Measurements from ENCODE around the gene CHCHD6.

CHCHD6 gene

DNA sequence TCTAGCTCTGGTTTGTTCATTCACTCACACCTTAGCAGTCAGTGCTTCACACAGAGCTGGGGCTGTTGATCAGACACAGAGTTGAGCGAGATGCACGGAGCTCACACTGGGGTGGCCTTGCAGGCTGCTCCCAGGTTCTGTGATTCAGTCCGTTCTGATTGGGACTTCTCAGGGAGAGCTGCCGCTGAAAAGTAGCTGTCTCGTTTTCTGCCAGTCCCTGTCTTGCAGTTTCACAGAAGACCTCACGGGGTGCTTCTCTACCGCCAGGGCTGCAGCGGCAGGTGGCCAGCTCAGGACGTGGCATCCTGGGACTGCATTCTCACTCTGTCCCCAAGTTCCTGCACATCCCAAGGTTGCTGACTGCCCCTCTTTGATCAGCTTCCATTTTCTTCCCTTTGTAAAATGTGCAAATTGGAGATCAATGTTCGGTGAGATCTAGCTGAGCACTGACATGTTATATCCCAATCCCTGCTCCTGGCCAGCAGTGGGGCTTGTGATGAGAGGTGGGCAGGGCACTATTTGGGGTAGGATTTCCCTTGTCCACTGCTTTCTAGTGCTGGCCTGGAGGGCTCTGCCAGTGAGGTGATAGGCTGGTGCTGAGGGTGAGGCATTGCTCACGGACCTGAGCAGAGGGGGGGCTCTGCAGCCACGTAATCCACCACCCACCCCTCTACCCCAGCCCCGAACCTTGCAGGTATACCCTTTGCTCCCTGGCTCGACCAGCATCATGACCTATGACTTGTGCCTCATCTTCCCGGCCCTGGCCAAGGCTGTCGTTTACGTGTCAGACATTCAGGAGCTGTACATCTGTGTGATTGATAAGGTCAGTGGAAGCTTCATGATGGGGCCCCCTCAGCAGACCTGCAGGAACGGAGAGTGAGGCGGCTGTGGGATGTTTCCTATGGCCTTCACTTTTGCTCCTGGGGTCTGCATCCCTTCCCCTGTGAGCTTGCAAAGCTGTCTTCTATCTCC, 43.8 kb upstream of the CHCHD6 start:
- TF ChIP-seq, protein P1, sequence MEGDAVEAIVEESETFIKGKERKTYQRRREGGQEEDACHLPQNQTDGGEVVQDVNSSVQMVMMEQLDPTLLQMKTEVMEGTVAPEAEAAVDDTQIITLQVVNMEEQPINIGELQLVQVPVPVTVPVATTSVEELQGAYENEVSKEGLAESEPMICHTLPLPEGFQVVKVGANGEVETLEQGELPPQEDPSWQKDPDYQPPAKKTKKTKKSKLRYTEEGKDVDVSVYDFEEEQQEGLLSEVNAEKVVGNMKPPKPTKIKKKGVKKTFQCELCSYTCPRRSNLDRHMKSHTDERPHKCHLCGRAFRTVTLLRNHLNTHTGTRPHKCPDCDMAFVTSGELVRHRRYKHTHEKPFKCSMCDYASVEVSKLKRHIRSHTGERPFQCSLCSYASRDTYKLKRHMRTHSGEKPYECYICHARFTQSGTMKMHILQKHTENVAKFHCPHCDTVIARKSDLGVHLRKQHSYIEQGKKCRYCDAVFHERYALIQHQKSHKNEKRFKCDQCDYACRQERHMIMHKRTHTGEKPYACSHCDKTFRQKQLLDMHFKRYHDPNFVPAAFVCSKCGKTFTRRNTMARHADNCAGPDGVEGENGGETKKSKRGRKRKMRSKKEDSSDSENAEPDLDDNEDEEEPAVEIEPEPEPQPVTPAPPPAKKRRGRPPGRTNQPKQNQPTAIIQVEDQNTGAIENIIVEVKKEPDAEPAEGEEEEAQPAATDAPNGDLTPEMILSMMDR (IDR thresholded peaks at IDR 0.05; ENCODE audit: low read length, missing control alignments) = peak; percentile 34
- DNase-seq (ENCODE audit: low read depth) = no peak
- H3K4me3 ChIP-seq (replicated peaks; ENCODE audit: low read depth, low read length) = no peak overlapping the region

DNA sequence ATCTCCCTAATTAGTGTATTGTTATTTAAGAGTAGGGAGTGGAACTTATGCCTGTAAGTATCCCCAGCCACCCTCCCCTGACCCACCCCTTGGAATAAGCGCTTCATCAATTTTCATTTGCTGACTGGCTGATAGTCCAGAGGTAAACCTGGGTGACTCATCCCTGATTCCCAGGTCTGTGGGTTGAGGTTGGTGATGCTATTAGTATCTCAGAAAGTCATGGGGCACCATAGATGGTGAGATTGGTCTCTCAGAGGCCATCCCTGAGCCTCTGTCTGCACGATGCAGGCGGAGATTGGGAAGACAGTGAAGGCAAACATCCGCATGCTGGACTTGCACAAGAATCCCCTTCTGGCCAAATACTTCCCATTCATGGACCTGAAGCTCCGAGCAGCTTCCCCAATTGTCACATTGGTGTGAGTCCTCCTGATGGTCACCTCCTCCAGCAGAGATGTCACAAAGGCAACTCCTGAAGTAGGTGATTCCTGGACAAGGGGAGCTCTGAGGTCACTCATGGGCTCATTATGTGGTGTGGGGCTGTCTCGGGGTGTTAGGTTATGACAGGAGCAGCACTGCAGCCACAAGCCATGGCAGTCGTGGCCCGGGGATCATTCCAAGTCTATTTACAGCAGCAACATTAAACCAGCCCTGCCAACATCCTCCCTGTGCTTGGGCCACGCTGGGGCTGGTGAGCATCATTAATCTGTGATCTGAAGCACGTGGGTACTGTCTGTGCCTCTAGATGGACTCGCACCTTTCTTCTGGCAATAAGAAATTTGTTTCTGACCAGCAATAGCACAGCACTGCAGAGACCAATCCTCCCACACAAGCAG, 42.3 kb upstream of the CHCHD6 start:
- no peak for DNase-seq (ENCODE audit: low read depth)
- TF ChIP-seq, protein P1 (IDR thresholded peaks at IDR 0.05; ENCODE audit: low read length, missing control alignments) = no peak
- H3K4me3 ChIP-seq (replicated peaks; ENCODE audit: low read depth, low read length) = no peak overlapping the region

DNA sequence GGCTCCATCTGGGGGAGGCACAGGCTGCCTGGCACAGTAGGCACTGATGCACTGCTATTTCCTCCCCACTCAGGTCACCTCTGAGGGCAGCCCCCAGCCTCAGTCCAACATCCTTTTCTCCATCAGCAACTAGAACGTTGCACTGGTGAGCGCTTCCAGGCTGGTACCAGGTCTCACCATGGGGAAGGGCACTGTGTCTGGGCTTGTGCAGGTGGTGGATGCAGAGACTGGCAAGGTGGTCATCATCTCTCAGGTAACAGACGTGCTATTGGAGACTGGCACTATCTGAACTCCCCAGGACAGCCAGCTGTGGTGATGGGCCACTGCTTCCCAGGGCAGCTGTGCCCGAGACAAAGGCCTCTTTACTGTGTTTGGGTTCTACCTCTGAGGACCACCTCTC, 40.8 kb upstream of the CHCHD6 start:
- no peak overlapping the region for H3K4me3 ChIP-seq (replicated peaks; ENCODE audit: low read depth, low read length)
- DNase-seq (ENCODE audit: low read depth) = no peak
- TF ChIP-seq, protein P1 (IDR thresholded peaks at IDR 0.05; ENCODE audit: low read length, missing control alignments) = no peak

DNA sequence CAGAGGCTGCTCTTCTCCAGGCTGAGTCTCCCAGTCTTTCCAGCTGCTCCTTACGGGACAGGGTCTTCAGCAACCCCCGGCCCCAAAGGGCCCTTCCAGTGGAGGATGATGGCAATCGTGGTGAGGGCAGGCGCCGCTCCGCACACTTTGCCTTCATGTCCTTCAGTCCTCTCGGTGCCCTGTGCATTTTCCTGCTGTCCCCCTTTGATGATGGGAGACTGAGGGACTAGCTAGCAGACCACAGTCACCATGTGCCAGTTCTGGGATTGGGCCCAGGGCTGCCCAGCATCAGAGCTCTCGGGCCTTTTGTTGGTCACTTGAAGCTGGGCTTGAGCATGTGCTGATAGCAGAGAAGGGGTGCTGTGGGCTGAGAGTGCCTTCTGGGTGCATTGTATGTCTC, 40.3 kb upstream of the CHCHD6 start:
- DNase-seq (ENCODE audit: low read depth) = no peak
- TF ChIP-seq, protein P1 (IDR thresholded peaks at IDR 0.05; ENCODE audit: low read length, missing control alignments) = no peak
- no peak overlapping the region for H3K4me3 ChIP-seq (replicated peaks; ENCODE audit: low read depth, low read length)

DNA sequence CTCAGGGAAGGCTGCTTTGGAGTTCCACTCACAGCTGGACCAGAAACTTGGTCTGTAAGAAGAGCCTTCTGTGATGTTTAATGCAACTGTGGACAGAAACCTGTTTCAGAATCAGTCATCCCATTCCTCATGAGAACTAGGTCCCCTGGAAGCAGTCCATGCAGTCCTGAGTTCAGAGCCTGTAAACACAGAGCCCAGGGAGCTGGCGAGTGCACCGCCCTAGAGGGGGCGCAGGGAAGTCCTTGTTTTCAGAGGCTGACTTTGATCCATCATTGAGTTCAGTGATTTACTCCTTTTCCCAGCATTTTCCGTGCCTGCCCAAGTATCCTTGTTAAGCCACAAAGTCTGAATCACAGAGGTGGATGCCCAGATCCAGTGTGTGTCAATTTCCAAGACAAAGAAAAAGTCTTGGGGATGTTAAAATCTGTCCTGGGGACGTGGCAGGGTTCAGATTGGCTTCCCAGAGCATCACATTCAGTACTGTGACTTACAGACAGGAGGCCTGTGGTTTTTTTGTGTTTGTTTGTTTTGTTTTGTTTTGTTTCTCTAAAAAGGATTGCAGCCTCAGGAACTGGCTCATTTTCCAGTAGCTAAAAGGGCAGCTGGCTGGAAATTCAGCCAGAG, 39.3 kb upstream of the CHCHD6 start:
- TF ChIP-seq, protein P1 (IDR thresholded peaks at IDR 0.05; ENCODE audit: low read length, missing control alignments) = peak; percentile 12
- DNase-seq (ENCODE audit: low read depth) = no peak
- no peak overlapping the region for H3K4me3 ChIP-seq (replicated peaks; ENCODE audit: low read depth, low read length)

DNA sequence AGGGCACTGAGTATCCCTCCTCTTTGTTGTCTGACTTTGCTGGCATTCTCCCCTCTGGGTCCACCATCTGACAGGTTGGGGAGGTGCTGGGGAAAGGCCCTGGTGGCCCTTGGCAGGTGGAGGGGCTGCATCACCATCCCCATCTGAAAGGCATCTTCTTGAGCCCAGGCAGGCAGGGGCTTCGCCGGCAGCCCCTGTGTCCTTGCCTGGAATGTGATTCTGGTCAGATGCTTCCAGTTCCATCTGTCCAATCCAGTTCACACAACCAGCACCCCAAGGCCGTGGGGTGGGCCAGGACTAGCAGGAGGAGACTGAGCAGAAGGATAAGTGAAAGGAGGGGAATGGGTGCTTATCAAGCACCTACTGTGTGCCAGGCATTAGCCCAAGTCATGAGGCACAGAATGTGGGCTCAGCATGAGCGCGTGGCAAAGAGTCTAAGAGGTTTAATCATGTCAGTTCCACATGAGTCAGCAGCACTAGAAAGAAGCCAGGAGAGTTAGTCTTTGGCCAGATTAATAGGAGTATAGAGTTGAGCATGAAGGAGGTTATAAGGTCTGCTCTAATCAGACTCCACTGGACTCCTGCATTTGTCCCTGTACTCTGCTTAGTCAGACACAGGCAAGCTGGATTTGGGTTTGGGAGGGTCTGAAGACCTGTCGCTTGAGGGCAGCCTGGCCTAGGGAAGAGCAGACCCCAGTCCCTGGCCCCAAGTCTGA, 38.7 kb upstream of the CHCHD6 start:
- no peak for DNase-seq (ENCODE audit: low read depth)
- H3K4me3 ChIP-seq (replicated peaks; ENCODE audit: low read depth, low read length) = no peak overlapping the region
- TF ChIP-seq, protein P1 (IDR thresholded peaks at IDR 0.05; ENCODE audit: low read length, missing control alignments) = no peak
